ENCODE measurements around the gene OR1E2.
"Not testable (repeated sequence)": the region's sequence is repeated elsewhere in the genome, so short reads cannot be mapped to it uniquely, and the experiment has no call there.

Gene OR1E2
- long read RNA-seq, donor 1 = 0 reads
- long read RNA-seq, donor 2 = 0 reads
- long read RNA-seq, donor 3 = 0 reads
- long read RNA-seq, donor 4 = 0 reads
- long read RNA-seq, donor 5 = 0 reads
- long read RNA-seq, donor 6 = 0 reads
- long read RNA-seq, donor 7 = 0 reads
- long read RNA-seq, donor 8 = 0 reads

GRCh38 chr17:3433741-3434140, at the start of gene OR1E2:
TSS of gene OR1E2 (minus strand) at chr17:3433841. CDS start at chr17:3433841, 0 bp downstream.
- DNase-seq = no peak

DNA sequence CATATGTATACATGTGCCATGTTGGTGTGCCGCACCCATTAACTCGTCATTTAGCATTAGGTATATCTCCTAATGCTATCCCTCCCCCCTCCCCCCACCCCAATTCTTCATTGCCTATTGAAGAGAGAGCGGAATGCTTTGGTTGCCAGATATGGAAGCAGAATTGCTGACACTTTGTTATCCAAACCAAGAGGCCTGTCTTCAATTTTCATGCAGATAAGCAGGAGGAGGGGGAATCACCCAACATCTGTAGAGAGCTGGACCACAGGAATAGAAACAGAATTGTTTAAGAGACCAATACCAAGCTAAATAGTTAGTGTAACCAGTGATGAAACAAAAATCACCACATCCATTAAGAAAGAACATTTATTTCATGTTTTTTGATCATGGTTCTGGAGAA, 49.2 kb upstream of the OR1E2 start:
- DNase-seq = no peak

DNA sequence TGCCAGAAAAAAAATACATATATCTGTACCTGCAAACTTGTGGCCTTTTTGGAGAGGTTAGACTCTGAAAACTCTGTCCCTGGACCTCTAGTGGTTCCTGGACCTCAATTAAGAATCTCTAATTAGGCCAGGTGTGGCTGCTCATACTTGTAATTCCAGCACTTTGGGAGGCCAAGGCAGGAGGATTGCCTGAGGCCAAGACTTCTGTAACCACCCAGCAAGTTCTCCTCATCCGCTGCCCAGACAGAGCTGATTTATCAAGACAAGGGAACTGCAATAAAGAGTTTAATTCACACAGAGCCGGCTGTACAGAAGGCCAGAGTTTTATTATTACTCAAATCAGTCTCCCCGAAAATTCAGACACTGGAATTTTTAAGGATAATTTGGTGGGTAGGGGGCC, 46.3 kb upstream of the OR1E2 start:
- no peak for DNase-seq

DNA sequence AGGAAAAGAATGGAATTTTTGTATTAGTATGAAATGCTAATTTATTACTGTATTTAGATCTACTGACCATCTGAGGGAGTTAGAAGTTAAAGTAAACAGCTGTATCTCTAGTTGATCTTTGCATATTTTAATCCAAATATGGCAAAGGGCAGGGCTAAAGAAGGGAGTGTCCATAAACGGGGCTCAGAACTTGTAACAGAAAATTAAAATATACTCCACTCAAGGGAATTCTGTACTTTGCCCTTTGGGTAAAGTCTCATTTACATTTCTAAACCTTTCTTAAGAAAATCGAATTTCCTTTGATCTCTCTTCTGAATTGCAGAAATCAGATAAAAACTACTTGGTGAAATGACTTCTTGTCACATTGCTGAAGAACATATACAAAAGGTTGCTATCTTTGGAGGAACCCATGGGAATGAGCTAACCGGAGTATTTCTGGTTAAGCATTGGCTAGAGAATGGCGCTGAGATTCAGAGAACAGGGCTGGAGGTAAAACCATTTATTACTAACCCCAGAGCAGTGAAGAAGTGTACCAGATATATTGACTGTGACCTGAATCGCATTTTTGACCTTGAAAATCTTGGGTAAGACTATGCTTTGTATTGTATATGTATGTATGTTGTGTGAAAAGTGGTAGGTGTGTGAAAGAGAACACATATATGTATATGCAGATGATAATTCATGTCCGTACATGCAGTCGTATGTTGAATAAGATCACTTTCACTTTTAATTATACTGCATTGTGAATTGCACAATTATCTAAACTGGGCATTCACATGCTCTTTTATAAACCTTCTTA, 42.4 kb upstream of the OR1E2 start, which contains the start of gene ASPA:
Gene ASPA, plus strand, starts transcription at position 186 of the 799 bp plus-strand sequence. Its CDS starts 163 bp downstream, at position 349.
- DNase-seq = peak; percentile 12

DNA sequence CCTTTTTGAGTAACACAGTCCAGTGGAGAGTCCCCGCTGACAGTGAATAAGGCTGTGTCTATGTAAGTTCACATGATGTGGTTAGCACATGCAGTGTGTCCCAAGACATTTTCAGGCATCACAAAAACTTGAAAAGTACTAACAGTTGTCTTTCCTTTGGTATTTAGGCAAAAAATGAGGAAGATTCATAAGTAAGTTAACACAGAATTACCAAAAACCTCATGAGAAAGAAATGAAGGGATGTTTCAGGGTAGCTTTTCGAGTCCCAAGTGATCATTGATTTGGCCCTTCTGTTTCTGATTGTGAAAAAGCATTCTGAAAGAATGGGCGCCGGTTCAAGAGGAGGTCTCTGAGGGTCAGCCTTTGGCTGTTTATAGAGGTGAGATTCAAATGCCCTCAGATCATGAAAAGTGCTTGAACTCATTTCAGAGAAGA, 41.6 kb upstream of the OR1E2 start:
- DNase-seq = peak; percentile 10

DNA sequence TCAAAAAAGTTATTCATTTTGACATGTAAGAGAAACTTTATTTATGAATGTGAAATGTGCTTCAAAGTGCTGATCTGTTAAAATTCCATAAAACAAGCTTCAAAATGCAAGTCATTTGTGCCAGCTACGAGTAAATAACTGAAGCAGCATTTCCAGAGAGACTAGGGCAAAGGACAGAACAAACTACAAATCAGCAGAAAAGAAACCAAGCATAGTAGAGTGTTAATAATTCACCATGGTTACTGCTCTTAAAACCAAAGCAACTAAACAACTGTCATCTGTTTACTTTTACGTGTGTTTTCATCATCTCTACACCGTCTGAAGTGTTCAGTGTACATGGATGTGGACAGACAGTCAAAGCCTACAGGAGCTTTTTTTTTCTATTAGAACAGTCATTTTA, 40.6 kb upstream of the OR1E2 start:
- DNase-seq = peak; percentile 16

GRCh38 chr17:3472137-3472536, 38.5 kb upstream of the OR1E2 start:
- DNase-seq = no peak

- no peak for DNase-seq
Measured at GRCh38 chr17:3471599-3471998, 38.0 kb upstream of the OR1E2 start, which contains the start of gene SPATA22. TSS of gene SPATA22 (minus strand) at chr17:3471819. CDS start at chr17:3469325, 2,494 bp downstream.

GRCh38 chr17:3469529-3469928, 35.9 kb upstream of the OR1E2 start:
- no peak for DNase-seq

- not testable (repeated sequence) for DNase-seq
Measured at GRCh38 chr17:3466355-3466754, 32.7 kb upstream of the OR1E2 start.

DNA sequence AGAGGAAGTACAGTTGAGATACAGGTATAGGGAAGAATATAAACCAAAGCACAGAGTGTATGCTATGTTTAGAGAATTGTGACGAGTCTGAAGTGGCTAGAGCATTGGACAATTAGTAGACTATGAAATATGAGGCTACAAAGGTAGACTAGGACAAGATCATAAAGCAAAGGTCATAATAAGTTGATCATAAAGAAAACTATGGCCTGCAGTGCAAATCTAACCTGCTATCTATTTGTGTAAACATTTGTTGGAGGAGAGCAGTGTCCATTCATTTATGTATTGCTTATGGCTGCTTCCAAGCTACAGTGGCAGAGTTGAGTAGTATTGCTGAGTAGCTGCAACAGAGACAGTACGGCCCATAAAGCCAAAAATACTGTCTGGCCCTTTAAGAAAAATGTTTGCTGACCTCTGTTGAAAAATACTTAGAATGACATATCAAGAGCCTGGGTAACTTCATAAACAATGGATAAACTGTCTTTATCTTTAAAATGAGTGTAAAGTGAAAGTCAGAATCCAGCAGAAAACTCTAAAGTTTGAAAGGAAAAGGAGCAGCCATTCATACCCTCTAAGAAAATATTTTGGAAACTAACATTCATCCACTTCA, 14.5 kb upstream of the OR1E2 start:
- DNase-seq = no peak

- DNase-seq = no peak
Measured at GRCh38 chr17:3447625-3448024, 14.0 kb upstream of the OR1E2 start.

DNA sequence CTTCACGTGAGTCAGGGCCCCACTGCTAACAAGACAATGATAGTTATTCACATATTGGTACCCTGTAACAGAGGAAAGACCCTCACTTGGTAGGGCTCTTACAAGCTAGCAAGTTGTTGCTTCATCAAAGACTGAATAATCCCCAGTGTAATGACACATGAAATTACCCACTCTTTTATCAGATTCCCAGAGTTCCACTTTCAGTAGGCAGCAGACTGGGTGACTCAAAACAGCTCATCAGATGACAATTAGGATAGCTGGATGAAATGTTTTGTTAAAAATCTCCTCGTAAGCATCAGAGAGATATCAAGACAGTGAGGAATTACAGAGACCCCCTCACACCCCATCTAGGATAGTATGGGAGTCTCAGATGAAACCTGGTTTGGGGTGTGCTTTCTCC, 6.8 kb upstream of the OR1E2 start:
- DNase-seq = no peak

DNA sequence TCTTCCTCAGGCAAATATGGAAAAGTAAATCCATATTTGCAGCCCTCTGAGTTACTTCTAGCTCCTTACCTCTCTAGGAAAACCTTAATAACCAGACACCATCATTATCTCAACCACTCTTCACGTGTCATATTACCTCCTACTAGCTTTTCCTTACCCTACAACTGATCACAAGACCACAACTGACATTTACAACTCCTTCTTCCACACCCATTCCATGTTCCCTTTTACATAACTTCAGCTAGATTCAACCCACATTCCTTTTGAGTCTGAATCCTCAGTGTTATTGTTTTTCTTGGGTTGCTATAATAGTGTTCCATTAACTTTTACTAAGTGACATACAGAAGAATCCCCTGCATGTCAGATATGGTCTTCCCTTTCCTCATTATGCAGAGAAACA, 4.7 kb upstream of the OR1E2 start:
- DNase-seq = no peak

DNA sequence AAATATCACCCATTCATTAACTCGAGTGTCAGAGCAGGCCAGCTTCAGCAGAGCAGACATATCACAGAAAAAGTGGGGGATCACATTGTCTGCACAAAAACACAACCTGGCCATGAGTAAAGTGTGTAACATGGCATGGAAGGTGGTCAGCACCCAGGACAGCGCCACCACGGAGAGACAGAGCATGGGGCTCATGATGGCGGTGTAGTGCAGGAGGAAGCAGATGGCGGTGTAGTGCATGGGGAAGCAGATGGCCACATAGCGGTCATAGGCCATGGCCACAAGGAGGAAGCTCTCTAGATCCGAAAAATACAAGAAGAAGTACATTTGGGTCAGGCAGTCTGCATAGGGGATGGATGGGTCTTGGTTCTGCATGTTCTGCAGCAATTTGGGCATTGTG, 426 bp downstream of the OR1E2 start:
- DNase-seq = not testable (repeated sequence)

- DNase-seq = no peak
Measured at GRCh38 chr17:3418222-3418621, 15.4 kb downstream of the OR1E2 start.

GRCh38 chr17:3415610-3416009, 18.0 kb downstream of the OR1E2 start:
- no peak for DNase-seq

DNA sequence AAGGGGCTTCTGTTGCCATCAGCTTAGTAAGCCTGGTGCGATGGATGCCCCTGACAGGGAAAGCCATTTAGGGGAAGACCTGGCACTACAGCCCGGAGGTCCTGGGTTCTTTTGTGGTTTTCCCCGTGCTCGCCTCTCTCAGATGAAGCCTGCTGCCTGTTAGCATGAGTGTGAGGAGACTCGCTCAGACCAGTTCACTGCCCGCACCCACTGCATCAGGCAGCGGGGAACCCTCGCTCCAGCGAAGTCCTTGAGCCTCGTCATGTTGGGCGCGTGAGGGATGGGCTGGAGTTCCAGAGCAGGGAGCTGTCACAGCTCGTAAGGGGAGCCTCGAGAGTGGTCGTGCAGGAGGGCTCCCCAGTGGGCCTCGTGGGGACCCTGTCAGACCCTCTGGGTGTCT, 21.4 kb downstream of the OR1E2 start:
- not testable (repeated sequence) for DNase-seq

- no peak for DNase-seq
Measured at GRCh38 chr17:3411070-3411469, 22.6 kb downstream of the OR1E2 start, which contains the start of gene OR3A3. TSS of gene OR3A3 (plus strand) at chr17:3411370.

- not testable (repeated sequence) for DNase-seq
Measured at GRCh38 chr17:3403856-3404255, 29.8 kb downstream of the OR1E2 start.

GRCh38 chr17:3401786-3402185, 31.9 kb downstream of the OR1E2 start:
- no peak for DNase-seq

DNA sequence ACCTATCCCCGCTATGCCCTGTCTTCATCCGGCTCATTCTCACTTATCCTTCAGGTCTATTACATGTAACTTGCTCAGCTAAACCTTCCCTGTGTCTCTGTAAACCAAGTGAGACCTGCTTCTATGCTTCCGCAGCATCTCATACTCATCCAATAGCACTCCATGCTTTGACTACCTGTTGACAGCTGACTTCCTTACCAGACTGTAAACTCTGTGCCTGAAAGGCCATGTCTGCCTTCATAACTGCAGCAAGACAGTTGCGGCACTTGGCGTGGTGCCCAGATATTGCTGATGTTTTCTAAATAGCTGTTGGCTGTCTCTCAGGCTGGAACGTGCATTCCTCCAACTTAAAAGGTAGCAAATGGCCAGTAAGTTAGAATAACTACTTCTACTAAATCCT, 33.6 kb downstream of the OR1E2 start:
- DNase-seq = no peak

DNA sequence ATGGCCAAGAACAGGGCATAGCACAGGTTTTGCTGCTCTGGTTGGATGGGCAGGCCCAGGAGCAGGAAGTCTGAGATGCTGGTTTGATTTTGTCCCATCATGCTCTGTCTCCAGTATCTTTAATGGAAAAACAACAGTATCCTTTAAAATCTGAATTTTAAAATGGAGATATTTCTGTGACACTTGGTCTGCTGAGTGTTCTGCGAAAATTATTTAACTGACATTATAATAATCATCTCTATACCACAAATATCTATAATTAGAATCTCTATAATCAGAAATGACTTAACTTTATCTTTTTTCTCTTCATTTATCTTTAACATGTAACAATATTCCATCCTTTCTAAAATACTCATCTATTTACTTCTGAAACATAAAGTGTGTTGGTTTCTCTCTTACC, 35.3 kb downstream of the OR1E2 start, which contains the start of gene OR1E1:
Gene OR1E1, minus strand, starts transcription at position 101 of the 400 bp plus-strand sequence. Its CDS starts 0 bp downstream, at position 101.
- no peak for DNase-seq

Data from right kidney (tissue), 9 donors.